DOHH2 (cell line): ENCODE measurements around the gene CNTNAP2.

Experiments
- CTCF ChIP-seq: fragments of 200-600 bp; sonication (generic); IDR thresholded peaks from one replicate; pipeline ENCODE4 v1.5.1; 2014; ENCODE audit warnings: antibody characterized with exemption, mild to moderate bottlenecking, low read depth, low read length; ENCODE audit not compliant: poor library complexity, severe bottlenecking
- EZH2phosphoT487 ChIP-seq: fragments of 200-600 bp; sonication (generic); IDR thresholded peaks from 2 replicates; pipeline ENCODE4 v1.6.1; 2017; ENCODE audit warnings: borderline replicate concordance, mild to moderate bottlenecking, antibody characterized with exemption, low read length, moderate library complexity, mixed read lengths

GRCh38 chr7:147081117-147081516 is 964.5 kb downstream of the CNTNAP2 start:
- no peak for TF ChIP-seq CTCF
- TF ChIP-seq EZH2phosphoT487 = no peak
